Measurements from ENCODE around the gene C4orf33.

Gene C4orf33

DNA sequence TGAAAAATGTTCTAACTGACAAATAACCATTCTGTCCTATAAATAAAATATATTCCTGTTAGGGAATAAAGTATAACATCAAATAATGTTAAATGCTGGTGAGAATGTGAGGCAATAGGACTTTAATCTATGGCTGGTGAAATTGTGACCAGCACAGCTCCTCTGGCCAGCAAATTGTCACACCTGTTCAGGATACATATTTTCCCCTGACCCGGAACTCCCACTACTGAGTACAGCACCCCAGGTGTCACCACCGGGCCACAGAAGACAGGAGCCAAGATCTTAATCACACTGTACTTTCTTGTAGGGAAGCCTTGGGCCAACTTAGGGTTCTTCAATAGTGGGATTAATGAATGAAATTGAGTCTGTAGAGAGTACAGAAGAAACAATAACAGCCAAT lies 33.2 kb downstream of the C4orf33 start:
- no peak for DNase-seq (ENCODE audit: low read depth)

DNA sequence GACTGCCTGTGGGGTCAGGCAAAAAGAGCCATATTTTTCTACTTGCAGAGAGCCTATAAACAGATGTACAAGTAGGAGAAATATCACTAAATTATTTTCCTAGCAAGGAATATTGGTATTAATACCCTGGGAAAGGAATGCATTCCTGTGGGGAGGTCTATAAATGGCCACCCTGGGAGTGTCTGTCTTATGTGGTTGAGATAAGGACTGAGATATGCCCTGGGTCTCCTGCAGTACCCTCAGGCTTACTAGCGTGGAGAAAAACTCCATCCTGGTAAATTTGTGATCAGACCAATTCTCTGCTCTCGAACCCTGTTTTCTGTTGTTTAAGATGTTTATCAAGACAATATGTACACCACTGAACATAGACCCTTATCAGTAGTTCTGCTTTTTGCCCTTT lies 35.4 kb downstream of the C4orf33 start:
- DNase-seq (ENCODE audit: low read depth) = no peak

DNA sequence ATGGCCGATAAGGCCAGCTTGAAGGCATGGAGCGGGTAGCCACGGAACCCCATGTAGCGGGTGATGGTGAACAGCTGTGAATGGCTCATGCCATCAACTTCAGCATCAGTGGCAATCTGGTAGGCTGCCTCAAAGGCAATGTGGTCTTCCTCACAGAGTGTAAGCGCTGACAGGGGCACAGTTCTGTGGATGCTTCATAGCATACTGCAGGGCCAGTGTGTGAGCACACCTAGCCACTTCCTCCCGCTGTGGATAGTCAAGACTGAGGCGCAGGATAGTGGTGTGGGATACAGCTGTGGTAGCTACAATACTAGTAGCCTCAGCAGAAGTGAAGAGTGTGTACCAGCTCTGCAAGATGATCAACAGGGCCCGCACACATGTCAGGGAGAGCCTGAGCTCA lies 40.5 kb downstream of the C4orf33 start:
- DNase-seq (ENCODE audit: low read depth) = no peak

DNA sequence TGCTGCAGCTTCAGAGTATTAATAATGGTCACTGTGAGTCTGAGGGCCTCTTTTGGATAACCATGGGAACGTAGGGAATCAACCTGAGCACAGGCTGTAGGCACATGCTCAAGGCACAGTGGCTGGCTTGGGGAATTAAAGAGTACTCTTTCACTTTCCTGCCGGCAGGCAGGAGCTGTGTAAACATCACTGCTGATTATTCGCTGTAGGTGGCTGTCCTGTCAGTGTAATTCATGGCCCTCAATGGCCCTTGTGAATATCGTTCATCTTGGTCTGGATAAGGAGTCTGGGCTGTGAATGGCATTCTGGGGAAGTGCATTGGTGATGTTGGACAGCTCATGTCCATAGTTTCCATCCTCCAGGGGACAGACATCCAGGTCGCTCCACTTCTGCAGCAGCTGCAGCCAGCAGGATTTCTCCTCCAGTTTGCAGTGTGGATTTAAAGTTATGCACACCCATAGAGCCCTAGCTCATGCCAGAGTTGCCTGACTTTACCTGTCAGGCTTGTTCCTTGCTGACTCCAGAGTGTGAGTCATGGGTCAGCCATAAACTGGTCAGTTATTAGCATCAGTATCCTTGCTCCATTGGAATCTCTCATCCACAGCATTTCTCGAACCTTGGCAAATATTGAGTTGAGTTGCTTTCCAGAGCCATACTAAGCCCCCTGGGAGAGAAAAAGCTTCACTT lies 43.0 kb downstream of the C4orf33 start:
- DNase-seq (ENCODE audit: low read depth) = no peak

DNA sequence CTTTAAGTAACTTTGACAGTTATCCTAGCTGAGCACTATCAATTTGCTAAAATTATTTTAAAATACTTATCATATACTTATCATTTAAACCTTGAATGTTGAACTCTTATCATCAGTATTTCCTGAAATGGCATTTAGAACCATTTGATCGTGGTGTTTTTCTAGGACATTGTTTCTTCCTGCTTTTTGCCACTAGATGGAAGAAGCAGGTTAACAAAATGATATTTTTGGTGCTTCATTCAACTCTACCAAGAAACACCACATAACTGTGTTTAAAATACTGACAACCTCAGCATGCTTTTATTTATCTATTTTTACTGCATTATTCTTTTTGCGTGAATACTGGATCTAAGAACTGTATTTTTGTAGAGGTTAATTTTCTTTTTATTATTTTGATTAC lies 44.6 kb downstream of the C4orf33 start:
- no peak for DNase-seq (ENCODE audit: low read depth)

DNA sequence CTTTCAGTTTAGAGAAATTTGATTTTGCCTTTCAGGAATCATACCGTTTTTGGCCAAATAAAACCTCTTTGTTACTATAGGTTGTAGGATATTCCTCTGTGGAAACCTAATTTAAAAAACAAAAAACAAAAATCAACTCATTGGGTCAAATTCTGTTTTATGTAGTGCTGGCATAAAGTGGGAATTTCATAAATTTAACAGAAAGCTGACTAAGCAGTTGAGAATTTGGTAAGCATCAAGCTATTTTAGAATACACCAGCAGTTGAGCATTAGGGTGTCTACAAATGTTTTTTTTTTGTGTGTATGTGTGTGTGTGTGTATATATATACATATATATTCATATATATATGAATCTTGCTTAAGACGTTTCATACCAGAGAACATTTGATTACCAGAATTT lies 47.4 kb downstream of the C4orf33 start:
- no peak for DNase-seq (ENCODE audit: low read depth)

DNA sequence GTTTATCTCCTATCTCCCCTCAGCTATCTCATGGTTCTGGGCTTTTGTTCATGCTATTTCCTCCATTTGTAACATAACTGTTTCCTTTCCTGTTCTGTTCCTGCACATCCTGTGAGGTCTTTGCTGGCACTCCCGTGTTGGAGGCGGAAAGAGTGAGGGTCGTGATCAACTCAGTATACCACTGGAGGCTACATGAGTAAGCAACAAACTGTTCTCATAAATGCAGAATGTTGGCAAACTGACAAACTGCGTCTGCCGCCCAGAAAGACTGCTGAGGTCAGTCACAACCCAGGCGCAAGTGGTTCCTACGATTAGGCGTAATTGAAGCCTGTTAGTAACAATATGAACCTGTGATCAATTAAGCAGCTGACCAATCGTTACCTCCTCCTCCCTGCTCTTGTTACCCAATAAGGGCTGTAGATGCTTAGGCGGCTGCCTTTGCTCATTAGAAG lies 48.8 kb downstream of the C4orf33 start:
- DNase-seq (ENCODE audit: low read depth) = no peak

DNA sequence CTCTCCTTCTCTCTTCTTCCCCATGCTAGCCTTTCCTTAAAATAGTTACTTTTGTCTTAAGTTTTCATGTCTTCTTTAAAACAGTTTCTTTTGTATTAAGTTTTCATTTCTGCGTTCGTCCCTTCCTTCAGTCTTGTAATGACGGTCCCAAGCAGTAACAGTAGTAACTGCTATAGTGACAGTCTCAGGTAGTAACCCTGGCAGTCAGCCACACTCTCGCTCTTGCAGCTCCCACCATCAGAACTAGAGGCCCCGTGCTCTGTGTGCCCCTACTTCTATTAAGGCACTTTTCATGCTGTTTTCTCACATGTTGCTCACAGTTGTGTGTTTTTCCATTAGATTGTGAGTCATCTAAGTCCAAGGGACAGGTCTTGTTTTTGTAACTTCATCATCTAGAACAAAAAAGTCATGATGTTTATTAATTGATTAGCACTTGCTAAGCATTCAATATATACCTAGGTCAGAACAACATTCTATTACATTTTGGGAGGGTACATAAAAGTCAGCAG lies 49.3 kb downstream of the C4orf33 start:
- DNase-seq (ENCODE audit: low read depth) = no peak

DNA sequence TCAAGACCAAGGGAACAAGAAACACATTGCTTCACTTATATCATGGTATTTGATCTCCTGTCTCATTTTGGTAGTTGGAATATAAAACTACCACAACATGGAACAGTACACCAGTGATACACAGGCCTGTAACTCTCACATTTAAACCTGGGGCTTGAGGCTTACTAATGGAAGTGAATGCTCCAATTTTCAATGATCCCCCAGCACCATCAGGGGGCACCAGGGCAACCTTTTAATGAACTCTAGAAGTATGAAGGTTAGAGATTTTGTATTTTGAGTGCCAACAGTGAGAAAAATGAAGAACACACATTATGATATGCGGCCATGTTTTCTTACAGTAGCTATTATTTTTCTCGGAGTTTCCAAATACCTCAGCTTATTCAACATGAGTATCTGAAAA lies 50.7 kb downstream of the C4orf33 start:
- DNase-seq (ENCODE audit: low read depth) = no peak

DNA sequence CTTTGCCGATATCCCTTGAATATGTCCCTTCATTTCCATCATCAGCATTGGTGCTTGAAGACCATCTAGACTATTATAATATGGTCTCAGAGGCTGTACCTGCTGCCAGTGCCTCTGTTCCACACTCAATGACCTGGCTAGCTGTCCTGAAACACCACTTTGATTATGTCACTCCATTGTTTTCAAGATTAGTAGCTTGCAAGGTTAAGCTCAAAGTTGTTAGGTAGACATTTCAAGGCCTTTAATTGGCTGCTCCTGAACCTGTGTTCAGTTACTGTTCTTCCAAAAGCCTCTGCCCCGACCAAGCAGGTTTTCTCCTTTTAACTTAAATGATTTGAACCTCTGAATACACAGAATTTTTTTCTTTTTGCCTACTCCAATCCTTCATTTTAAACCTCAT lies 52.9 kb downstream of the C4orf33 start:
- DNase-seq (ENCODE audit: low read depth) = no peak

DNA sequence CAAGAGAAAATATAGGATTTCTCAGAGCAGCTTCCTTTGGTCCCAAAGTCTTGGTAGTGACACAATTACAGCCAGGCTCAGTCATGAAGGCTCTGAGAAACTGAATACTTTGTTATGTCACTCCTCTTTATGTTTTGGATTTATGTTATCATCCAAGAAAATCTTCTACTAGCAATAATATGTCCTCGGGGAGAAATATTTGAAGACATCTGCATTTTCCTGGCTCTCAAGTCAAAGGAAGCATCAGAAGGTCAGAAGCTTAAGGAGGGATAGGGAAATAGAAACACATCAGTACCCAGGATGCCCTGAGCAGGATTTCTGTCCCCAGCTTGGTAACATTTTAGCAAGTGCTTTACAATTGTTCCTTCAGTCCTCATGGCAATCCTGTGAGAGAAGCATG lies 54.0 kb downstream of the C4orf33 start:
- no peak for DNase-seq (ENCODE audit: low read depth)

DNA sequence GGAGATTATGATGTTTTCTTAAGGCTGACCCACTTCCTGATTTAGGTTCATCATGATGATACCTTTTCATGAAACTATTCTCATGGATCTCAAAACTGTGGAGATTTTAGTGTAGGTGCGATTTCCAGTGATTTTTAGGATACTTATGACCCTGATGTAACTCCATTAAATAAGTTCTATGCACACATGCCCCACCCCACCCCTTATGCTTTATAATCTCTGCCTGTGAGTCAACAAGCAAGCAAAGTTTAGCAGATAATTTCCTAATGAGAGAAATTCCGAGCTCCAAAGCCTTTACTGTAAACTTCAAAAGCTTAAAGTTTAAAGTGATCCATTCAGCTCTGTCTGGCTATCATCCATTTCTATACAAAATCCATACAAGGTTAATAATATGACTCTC lies 56.4 kb downstream of the C4orf33 start:
- no peak for DNase-seq (ENCODE audit: low read depth)

DNA sequence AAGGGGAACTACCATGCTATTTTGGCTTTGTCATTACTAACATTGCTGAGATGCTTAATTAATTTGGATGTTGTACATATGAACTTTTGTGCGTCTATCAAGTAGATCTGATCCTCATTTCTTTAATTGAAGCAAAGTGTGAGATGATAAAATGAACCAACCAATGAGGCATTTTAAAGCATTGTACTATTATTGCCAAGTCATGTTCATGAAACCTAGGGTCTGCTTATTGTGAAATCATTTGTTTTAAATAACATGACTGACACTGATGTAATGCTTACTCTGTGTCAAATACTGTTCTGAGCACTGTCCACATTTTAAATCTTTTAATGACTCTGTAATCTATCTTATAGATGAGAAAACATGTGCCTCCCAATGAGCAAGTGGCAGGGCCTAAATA lies 57.7 kb downstream of the C4orf33 start:
- no peak for DNase-seq (ENCODE audit: low read depth)

DNA sequence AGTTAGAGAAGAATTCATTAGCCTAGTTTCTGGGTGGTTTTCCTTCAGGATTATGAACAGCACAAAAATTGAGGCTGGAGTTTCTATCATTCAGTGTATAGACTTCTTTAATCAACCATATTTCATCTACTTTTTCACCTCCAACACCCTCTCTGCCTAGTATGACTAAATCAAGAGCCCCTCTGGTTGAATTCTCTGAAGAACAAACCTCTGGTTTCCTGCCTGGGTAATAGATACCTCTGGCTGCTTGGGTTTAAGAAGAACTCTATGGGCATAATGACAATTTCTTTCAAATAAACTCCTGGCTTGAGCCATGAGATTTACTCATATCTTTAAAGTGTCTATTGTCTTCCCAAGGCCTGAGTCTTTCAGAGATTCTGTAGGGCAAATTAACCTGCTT lies 66.5 kb downstream of the C4orf33 start:
- DNase-seq (ENCODE audit: low read depth) = no peak

DNA sequence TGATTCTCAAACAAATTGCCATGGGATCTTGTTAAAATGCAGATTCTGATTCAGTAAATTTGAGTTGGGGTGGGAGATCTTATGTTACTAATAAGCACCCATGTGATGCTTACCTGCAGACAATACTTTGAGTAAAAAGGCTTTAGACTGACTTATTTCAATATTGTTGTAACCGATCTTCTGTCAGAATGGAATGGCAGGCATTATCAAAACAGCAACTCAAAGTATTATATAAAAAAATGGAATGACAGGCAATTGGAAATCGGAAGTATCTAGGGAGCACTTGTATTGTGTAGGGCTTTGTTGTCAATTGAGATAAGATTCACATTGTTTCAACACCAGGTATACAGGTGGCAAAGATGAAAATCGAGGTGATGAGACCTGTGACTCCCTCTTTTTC lies 67.5 kb downstream of the C4orf33 start:
- DNase-seq (ENCODE audit: low read depth) = no peak

DNA sequence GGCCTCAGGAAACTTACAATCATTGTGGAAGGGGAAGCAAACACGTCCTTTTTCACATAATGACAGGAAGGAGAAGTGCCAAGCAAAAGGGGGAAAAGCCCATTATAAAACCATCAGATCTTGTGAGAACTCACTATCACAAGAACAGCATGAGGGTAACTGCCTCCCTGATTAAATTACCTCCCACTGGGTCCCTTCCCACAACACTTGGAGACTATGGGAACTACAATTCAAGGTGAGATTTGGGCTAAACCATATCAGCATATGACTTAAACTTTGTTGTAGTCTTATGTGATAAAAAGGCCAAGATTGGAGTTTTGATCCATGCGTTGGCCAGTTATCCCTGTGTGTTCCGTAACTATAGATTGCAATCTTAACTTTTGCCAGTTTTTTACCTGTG lies 68.3 kb downstream of the C4orf33 start:
- DNase-seq (ENCODE audit: low read depth) = no peak
